ENCODE measurements around the gene SESN1.

The SESN1 gene

DNA sequence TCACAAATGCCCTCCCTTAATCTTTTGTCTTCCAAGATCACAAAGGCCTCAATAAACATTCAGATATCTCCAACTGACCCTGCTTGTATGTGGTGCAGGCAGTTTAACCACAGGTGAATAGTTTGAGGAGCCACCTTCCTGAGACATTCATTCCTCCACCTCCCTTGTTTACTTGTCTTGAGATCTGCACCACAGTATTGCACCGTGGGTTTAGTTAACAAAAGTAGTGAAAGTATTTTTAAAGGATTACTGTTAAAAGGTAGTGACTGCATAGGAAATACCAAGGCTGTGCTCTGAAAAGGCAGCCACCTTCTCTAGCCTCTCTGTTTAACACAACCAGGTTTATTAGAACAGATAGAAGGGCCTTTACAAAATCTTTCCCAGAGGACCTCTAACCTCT lies 46.5 kb downstream of the SESN1 start:
- H3K27ac ChIP-seq = no peak overlapping the region
- intact Hi-C loops (cut with DNase I; ENCODE audit: low total_unique reads) = no loop called here
- DNase-seq = no peak
- H3K4me1 ChIP-seq = peaks cover 0 to 15% (median 1%) of the 10 kb centered on the region in 4 donors
- no peaks in the 10 kb centered on the region for H3K27me3 ChIP-seq
- TF ChIP-seq, protein P1, sequence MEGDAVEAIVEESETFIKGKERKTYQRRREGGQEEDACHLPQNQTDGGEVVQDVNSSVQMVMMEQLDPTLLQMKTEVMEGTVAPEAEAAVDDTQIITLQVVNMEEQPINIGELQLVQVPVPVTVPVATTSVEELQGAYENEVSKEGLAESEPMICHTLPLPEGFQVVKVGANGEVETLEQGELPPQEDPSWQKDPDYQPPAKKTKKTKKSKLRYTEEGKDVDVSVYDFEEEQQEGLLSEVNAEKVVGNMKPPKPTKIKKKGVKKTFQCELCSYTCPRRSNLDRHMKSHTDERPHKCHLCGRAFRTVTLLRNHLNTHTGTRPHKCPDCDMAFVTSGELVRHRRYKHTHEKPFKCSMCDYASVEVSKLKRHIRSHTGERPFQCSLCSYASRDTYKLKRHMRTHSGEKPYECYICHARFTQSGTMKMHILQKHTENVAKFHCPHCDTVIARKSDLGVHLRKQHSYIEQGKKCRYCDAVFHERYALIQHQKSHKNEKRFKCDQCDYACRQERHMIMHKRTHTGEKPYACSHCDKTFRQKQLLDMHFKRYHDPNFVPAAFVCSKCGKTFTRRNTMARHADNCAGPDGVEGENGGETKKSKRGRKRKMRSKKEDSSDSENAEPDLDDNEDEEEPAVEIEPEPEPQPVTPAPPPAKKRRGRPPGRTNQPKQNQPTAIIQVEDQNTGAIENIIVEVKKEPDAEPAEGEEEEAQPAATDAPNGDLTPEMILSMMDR (IDR thresholded peaks at IDR 0.05) = no peak
- H3K9me3 ChIP-seq = no peaks in the 10 kb centered on the region
- no peaks in the 10 kb centered on the region for H3K36me3 ChIP-seq
- no peak overlapping the region for H3K4me3 ChIP-seq

DNA sequence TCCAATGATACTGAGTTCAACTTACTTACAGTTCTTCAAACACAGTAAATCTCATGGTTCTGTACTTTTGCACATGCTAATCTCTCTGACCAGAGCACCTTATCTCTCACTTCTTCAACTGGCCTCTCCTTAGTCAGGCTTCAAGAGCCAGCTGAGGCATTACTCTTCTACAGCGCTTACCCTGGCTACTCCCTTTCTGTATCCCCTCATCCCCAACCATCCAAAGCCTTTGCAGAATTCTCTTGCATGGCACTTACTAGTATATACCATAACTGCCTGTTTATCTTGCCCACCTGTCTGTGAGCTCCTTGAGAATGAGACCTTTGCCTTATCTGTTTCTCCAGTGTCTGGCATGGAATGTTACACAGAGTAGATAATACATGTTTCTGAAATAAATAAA lies 49.2 kb downstream of the SESN1 start:
- Histone ChIP-seq H3K4me3 (no peak overlapping the region), H3K27ac (no peak overlapping the region), H3K27me3 (no peaks in the 10 kb centered on the region), H3K4me1 (no peaks in the 10 kb centered on the region), H3K9me3 (no peaks in the 10 kb centered on the region), H3K36me3 (no peaks in the 10 kb centered on the region)
- TF ChIP-seq, protein P1 (IDR thresholded peaks at IDR 0.05) = no peak
- intact Hi-C loops (cut with DNase I; ENCODE audit: low total_unique reads) = no loop called here
- no peak for DNase-seq

GRCh38 chr6:109039795-109040194 lies 54.9 kb downstream of the SESN1 start:
- Histone ChIP-seq H3K27me3 (no peaks in the 10 kb centered on the region), H3K9me3 (no peaks in the 10 kb centered on the region), H3K36me3 (no peaks in the 10 kb centered on the region), H3K4me3 (no peak overlapping the region), H3K4me1 (no peaks in the 10 kb centered on the region), H3K27ac (no peak overlapping the region)
- intact Hi-C loops (cut with DNase I; ENCODE audit: low total_unique reads) = no loop called here
- TF ChIP-seq, protein P1 (IDR thresholded peaks at IDR 0.05) = no peak
- no peak for DNase-seq

DNA sequence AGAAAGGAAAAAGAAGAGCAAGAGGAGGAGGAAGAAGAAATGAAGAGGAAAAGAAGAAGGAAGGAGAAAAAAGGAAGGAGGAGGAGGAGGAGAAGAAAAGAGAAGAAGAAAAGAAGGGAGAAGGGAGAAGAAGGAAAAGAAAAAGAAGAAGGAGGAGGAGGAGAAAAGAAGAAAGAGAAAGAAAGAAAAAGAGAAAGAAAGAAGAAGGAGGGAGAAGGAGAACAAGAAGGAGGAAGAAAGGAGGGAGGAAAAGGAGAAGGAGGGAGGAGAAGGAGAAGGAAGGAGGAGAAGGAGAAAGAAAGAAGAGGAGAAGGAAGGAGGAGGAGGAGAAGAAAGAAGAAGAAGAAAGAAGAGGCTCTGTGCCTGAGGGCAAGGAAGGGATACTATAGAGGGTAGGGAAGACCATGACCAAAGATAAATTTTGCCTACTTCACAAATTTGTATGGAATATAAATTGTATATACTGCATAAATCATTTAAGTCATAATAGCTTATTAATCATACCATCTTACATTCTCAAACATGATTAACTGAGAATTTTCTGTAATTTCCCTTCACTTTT lies 55.7 kb downstream of the SESN1 start:
- H3K4me3 ChIP-seq = no peak overlapping the region
- no peaks in the 10 kb centered on the region for H3K36me3 ChIP-seq
- intact Hi-C loops (cut with DNase I; ENCODE audit: low total_unique reads) = no loop called here
- DNase-seq = no peak
- TF ChIP-seq, protein P1 (IDR thresholded peaks at IDR 0.05) = no peak
- H3K4me1 ChIP-seq = no peaks in the 10 kb centered on the region
- H3K9me3 ChIP-seq = no peaks in the 10 kb centered on the region
- no peak overlapping the region for H3K27ac ChIP-seq
- H3K27me3 ChIP-seq = no peaks in the 10 kb centered on the region

GRCh38 chr6:109036574-109037294 lies 57.9 kb downstream of the SESN1 start:
- H3K9me3 ChIP-seq = no peaks in the 10 kb centered on the region
- no peak for DNase-seq
- H3K36me3 ChIP-seq = no peaks in the 10 kb centered on the region
- no peak overlapping the region for H3K4me3 ChIP-seq
- no peaks in the 10 kb centered on the region for H3K27me3 ChIP-seq
- intact Hi-C loops (cut with DNase I; ENCODE audit: low total_unique reads) = no loop called here
- no peaks in the 10 kb centered on the region for H3K4me1 ChIP-seq
- H3K27ac ChIP-seq = no peak overlapping the region
- TF ChIP-seq, protein P1 (IDR thresholded peaks at IDR 0.05) = no peak
